GM12891 (cell line): ENCODE data around the gene BOD1L2.

ENCODE experiments used
- PAX5 ChIP-seq: IDR thresholded peaks from 2 replicates; pipeline ENCODE4 v1.6.1; 2011; ENCODE audit warnings: low read length, moderate library complexity, mild to moderate bottlenecking; ENCODE audit not compliant: insufficient read depth, severe bottlenecking
- POLR2A ChIP-seq: IDR thresholded peaks from 2 replicates; pipeline ENCODE4 v1.6.1; 2011; ENCODE audit warnings: low read depth, low read length, control low read depth
- POLR2AphosphoS5 ChIP-seq: IDR thresholded peaks from 2 replicates; pipeline ENCODE4 v1.6.1; 2011; ENCODE audit warnings: low read depth, low read length, control low read depth
- TAF1 ChIP-seq: IDR thresholded peaks from 2 replicates; pipeline ENCODE4 v1.6.1; 2011; ENCODE audit warnings: low read depth, low read length, control low read depth

DNA sequence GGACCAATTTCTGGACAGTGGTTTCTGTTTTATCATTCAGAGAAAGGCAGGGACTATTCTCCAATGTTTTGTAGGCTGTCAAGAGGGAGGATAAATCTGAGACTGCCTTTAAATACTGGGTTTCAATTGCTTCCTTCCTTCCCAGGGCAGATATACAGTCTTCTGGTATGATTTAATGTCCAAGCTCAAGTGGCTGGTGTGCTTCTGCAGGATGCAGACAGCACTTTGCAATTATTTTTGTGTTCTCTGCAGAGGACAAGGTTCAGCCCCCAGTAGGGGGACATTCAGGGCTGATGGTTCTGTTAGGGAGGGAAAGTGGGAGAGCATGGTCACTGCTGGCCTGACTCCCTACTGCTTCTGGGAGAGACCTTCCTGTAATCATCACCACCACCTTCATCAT, 4.6 kb upstream of the BOD1L2 start:
- TF ChIP-seq POLR2A (no peak), POLR2AphosphoS5 (no peak), TAF1 (no peak), PAX5 (no peak)
